Activated CD8-positive, alpha-beta memory T cell treated with anti-CD3 and anti-CD28 coated beads, Interleukin-2, amount 50 U/mL, for 48 hours (primary cell): ENCODE data around the gene DMBX1.

Experiments
- DNase-seq: peaks from one replicate; pipeline ENCODE4 v3.0.0-alpha.2; 2020

Gene DMBX1

DNA sequence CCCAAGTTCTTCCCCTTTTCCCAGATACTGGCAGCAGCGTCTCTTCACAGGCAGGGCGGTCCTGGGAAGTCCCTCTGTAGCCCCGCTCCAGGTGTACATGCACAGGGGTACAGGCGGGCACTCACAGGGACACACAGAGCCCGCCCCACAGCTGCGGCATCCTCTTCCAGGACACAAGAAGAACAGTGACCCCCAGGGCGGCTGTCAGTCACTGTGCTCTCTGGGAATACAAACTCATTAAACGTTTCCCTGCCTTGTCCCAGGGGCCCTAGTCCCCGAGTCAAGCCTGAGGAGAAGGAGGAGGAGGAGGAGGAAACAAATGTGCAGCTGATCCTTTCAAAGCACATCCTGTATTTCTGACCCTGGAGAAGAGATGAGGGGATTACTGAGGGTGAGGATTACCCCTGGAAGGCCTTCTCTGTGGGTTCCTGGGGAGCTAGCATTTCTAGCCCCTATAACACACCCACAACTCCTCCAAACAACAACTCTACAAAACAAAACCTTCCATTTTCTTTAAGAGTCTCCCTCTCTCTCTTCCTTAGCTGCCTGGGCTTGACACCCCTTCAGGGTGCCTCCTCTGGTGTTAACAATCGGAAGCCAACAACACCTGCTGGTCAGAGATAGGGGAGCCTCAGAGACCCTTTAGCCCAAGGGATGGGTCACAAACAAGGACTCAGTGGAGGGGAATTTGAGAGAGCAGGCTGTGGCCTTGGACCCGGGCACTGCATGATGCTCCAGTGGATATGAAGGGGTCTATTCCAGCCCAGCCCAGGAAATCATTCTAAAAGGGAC is 28.4 kb upstream of the DMBX1 start:
- no peak for DNase-seq

DNA sequence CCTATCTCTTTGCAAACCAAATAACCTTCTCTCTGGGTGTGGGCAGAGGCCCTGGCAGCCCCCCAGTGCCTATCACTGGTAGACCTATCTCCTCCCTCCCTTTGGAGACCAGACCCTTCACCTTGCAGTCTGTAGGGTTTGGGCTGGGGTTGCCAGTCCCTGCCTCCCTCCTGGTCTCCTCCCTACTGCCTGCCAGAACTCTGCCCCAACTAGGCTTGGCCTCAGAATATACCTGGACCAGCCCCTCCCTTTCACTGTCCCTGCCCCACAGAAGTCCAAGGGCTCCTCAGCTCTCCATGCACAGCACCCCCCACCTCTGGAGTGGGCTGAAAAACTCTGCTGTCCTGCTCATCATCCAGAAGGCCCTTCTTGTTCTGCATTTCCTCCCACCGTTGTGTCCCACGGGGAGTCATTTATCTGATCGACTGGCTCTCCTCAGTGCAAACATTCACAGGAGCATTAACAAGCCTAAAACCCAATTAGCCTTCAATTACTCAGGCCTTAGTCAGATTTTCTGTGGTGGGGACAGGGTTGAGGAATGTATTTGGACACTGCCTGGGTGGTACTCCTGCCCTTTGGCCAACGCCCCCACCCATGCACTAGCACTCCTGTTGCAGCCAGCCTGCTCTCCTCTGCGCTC is 27.7 kb upstream of the DMBX1 start:
- DNase-seq = no peak

DNA sequence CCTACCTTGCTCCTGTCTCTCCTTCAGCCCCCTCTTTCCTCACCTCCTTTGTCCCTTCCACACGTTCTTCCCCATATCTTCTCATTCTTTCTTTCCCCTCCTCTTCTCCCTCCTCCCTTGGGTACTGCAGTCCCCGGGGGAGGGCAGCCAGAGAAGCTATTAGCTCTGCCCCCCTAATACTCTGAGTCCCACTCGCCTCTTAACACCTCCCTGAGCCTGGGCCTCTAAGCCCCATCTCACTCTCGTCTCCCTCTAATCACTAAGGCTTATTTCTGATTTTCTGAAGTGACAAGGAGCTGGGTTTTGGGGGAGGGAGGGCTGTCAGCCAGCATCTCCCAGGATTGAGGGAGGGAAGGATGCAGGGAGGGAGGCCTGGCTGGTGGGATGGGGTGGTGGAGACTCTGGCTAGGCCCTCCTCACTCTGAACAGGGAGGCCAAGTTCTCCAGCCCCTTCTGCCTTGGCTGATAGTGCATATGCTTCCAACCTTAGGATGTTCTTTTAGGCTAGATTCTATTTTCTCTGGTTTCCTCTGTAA is 25.6 kb upstream of the DMBX1 start:
- DNase-seq = no peak

DNA sequence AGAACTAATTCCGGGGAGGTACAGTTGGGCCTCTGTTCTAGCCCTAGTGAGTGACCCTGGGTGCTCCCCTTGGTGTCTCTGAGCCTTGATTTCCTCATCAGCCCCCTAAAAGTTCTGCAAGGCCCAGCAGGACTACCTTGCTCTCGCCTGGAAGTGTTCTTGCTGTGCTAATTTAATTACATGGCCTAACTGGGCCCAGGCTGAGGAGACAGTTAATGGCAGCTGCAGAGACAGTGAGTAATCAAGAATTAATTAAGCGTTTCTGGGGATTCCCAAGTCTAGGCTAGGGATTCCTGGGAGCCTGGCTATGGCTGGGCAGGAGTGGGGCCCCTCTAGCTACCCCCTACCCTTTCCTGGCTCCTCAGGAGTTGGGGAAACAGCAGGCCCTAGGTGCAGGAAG is 24.7 kb upstream of the DMBX1 start:
- no peak for DNase-seq

DNA sequence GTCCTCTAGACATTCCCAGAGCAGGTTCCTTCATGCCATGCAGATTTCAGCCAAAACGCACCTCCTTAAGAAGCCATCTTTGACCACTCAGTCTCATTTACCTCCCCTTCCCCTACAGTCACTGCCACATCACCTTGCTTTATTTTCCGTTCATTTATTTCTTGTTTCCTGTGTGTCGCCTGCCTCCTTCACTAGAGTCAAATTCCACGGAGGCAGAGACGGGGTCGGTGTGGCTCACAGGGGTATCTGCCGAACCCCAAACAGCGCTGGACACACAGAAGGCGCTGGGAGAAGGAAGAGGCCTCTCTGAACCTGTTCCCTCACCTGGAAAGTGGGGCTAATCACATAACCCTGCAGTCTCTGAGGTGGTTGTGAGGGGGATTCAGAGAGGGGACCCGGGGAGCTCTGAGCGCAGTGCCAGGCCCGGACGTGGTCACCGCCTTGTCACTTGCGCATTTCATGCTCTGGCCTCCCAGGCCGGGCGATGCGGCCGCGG is 23.6 kb upstream of the DMBX1 start:
- no peak for DNase-seq

DNA sequence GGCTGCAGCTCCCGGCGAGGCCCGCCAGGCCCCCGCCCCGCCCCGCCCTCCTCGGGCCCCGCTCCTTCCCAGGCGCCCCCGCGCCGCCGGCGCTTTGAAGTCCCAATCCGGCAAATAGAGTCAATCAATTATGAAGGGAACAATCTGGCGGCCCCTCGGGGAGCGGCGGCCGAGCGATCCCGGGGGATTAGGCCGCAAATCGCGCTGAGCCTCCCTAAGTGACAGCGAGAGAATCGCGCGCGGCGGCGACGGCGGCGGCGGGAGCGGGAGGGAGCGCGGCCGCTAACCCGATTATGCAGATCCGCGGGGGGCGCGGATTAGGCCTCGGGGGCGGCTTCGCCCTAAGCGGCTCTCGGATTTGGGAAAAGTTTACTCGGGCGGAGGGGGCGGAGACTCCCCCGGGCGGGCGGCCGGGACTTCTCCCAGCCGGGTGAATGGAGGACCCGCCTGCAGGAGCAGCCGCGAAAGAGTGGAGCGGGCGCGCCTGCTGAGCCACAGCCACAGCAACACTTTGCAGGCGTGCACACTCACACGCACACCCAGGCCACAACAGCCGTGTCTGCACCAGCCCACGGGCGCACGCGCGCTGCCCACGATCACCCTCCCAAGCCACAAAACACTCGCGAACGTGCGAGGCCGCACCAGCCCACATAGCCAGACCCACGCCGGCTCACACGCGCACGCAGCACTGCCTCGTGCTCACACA is 23.0 kb upstream of the DMBX1 start:
- DNase-seq = peak; percentile 66

DNA sequence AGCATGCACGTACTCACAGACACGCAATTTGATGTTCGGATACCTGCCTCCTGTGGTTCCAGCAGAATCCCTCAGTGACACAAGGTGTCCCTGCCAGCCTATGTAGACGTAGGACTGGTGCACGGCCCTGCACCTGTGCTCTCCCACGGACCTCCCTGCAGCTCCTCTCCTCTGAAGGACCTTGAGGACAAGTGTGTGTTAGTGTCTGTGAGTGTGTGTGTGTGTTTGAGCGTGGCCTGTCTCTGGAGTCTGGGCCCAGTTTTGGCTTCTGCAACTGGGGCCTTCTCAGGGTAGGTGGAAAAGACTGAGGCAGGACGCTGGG is 22.5 kb upstream of the DMBX1 start:
- no peak for DNase-seq

DNA sequence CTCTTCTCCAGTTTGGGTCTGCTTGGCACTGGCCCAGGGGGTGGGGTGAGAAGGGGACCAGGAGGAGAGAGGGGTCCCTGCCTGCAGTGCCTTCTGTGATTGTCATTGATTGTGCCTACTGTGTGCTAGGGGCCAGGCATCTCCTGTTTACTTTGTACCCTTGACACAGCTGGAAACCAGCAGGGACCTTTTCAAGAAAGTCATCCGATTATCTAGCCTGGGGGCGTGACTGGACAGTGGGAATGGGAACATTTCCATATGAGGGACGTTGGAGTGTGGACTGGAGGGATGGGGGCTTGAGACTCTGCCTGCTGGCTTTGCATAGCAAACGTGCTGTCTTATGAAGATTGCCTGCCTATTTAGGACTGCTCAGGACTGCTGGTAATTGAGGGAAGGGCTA is 19.8 kb upstream of the DMBX1 start:
- DNase-seq = no peak

DNA sequence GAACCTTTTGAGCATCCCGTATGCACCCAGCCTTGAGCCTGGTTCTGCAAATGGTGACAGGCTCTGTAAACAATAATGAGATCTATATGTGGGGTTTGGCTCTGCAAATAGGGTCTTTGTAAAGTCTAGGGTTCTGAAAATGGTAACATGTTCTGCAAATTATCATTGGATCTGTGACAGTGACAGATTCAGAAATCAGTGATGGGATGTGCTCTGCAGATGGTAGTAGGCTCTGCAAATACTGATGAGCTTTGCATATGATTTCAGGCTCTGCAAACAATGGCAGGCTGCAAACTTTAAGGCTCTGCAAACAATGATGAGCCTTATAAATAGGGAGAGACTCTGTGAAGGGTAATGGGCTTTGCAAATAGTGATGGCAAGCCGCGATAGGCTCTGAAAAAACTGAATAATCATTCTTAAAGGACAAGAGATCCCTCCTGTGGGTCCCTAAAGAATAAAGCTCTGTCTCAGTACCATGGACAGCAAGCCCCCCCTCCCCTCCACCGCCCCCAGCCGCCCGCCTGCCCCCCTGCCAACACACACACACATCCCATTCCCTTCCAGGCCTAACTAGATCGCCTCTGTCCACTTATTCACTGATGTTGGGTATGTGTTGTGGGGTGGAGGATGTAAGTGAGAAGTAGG is 17.7 kb upstream of the DMBX1 start:
- DNase-seq = no peak

DNA sequence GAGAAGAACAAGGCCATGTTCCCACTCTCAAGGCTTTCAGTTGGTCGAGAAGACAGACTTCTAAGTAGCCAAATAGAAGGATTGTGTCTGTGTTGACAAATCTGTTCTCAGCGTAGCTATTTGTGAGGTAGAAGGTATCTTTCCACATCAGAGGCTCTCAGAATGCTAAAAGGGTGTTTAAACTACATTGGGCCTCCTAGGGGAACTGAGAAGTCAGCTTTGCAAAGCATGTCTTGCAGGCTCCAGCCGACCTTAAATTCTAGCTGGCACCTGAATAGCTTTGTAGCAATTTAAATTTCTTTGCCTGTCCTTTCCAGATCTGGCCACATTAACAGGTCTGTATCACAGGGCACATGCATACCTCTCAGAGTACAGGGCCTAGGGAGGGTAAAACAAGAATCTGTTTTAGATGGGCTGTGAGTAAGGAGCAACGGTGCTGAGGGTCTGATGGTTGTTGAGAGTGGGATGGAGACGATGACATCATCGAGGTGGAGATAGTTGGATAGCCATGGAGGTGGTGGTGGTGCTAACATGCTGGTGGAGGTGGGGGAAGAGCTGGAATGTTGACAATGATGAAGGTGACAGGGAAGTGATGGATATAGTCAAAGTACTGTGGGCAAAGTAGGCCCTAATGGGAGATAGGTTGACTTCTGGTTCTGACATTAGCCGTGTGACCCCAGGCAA is 17.0 kb upstream of the DMBX1 start:
- no peak for DNase-seq

DNA sequence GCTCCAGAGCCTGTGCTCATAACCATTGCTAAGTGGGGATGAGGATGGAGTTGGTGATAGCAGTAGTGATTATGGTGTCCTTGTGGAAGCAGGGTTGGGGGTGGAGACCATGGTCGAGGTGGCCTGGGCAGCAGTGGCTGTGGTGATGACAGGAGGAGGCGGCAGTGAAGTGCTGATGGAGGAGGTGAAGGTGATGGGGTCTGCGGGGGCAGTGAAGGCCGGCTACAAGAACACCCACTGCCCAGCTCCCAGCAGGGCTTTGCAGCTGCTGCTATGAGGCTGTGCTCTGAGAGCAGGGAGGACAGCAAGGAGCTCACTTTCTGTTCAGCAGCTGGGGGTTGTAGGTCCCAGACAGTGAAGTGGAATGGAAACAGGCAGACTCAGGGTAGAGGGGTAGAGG is 15.6 kb upstream of the DMBX1 start:
- DNase-seq = no peak

DNA sequence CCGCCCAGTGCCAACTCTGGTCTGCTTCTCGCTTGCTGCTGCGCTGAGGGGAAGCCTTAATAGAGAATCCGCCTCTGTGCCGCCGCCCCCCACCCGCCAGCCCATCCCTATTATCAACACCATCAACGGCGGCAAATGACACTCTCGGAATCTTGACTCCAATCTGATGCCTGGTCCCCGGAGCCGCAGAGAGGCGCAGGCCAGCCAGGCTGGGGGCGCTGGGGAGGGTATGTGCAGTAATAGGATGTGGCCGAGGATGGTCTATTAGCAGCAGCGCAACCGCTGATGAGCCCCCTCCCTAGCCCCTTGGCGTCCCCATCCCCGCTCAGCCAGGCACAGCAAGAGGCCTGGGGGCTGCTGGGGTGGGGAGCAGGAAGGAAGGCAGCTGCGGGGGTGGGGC is 15.1 kb upstream of the DMBX1 start:
- DNase-seq = no peak

DNA sequence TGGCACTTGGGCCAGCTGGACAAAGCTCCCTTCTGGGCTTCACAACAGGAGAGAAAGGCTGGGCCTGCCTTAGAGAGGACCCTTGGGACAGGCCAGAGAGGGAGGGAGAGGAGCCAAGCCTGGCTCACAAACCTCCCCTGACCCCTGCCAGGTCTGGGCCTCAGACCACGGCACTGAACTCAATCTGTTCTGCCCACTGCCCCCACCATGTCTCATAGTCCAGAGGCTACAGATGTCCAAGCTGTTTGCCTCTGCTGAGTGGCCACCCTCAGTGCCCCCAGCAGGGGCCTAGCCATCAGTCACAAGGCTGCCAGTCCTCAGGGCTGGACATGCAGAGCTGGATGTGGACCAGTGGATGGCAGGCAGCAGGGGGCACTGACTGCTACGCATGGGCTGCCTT is 13.0 kb upstream of the DMBX1 start:
- no peak for DNase-seq

DNA sequence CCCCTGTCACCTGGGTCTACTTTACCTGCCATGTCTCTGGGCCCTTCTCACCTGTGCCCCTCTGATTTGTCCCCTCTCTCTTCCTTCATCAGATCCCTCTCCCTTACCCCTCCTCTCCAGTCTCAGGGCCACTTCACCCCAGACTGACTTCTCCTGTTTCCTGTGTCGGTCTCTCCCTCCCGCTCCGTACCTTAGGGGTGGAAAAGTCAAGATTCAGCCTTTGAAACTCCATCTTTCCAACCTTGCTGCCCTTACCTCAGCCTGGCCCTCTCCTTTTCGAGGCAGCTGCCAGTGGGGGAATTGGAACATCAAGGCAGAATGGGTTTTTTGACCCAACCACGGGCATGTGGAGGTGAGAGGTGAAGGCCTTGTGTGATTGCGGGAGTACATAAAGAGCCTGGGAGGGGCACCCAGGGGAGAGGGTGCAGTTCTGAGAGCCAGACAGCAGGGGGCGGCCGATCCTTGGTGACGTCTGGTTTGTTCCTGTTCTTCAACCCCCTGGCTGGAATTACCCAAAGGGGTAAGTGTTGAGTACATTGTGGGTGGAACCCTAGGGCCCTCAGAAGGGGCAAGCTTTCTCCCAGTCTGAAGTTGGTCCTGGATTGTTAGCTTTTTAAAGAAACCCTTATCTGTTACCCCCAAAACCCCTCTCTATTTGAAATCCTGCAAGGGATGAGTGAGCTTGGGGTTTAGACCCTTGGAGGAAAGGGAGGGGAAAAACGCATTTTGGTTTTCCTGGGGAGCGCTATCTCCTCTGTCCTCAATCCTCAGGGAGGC is 12.3 kb upstream of the DMBX1 start:
- DNase-seq = peak; percentile 93

DNA sequence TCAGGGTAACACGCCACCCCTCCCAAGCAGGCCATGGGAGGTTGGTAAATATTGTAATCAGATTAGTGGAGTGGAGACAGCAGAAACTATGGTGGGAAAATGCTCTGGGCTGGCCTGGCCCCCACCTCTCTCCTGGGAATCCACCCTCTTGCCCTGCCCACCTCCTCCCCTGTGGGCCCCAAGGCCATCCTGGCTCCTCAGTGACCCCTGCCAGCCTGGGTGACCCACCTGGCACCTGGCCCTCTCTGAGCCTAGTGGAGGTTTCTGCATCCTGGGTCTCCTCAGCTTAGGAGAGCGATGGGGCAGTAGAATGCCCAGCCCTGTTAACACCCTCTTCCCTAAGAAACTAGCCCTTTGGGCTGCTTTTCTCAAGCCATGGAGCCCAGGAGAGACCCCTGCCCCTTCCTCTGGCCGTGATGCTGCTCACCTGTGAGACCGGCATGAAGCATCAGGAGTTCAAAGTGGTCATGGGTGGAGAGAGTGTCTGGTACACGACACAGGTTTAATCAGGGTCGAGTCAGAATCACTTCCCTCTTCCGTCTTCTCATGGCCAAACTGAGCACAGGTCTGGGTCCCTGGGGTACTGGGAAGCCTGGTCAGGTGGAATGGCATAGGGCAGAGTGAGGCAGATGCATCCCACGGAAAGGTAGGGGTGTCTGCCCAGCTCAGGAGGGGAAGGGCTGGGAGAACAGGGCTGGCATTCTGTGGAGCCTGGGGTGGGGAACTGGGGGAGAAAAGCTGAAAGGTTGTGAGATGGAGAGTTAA is 10.7 kb upstream of the DMBX1 start:
- no peak for DNase-seq

DNA sequence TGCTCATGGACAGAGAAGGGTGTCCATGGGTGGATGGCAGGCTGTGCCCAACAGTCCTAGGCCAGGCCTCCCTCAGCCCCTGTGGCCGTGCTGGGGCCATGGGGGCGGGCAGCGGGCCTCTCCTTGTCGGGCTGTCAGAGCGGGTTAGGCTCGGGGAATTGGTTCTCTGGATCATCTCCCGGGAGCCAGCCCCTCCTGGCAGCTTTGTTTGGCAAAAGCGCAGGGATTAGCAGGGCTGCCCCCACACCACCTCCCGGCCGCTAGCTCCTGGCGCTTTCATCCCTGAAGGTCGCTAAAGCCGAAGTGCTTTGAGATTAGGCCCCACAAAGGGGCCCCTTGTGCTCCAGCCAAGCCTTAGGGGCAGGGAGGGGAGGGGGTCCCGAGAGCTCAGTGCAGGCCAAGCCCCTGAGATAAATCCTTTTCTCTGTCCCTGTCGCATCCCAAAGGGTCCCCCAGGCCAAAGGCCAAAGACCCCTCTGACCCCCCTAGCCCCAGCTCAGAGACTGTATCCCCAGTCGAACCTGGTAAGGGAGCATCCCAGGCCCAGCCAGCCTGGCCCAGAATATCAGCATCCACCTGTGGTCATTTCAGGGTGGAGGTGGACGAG is 9.8 kb upstream of the DMBX1 start:
- no peak for DNase-seq

DNA sequence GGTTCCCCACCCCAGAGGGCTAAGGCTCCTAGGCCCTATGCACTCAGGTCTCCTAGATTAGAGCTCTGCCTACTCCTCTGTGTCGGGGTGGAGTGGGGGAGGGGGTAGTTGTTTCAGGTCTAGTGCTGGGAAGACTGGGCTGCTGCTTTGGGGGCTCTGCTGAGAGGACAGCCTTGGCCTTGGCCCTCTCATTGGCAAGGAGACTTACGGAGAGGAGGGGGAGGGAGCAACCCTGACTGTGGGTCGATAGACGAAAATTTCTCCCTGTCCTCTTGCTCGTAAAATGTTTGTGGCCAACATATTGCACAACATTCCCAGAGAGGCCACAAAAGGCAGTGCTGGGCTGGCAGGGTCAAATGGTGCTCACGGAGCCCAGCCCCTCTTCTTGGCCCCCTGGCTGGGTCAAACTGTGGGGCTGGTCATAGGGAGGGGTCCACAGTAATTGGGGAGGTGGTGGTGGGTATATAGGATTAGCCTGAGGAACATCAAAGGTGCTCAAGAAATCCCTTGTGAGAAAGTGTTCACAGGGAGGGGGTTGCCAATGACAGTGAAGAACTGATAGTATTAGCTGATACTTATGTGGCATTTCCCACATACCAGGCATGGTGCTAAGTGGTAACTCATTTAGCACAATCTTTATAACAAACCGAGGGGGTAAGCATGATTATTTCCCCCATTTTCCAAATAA is 8.5 kb upstream of the DMBX1 start:
- DNase-seq = no peak

DNA sequence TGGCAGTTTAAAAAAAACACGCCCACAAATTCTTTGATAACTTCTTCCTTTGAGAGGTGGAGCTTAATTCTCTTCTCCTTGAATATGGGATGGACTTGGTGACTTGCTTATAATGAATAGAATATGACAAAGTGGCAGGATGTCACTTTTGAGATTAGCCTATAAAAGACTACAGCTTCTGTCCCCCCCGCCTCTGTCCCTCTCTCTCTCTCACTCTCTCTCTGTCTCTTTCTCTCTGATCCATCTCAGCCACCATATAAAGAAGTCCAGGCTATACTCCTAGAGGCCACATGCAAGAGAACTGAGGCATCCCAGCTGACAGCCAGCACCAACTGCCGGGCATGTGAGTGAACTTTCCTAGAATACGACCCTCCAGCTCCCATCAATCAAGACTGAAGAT is 7.7 kb upstream of the DMBX1 start:
- DNase-seq = no peak

DNA sequence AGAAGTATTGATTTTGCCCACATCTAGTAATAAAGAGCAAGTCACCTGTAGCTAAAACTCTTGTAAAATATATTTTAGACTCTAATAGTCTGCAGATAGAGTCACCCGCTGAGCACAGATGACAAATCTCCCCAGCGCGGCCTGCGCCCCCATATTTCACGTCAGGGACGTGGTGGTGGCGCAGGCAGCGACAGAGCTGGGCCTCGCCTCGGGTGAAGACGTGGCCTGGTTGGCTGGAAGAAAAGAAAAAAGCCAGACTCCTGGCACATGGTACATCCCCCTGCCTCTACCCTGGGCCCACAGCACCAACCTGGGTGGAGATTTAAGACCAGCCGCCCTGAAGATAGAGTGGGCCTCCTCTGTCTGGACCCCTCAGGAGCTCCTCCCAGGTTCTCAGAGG is 6.0 kb upstream of the DMBX1 start:
- DNase-seq = no peak
